ENCODE results near the gene CATSPERB.
"Not testable (repeated sequence)": the region's sequence is repeated elsewhere in the genome, so short reads cannot be mapped to it uniquely, and the experiment has no call there.

Gene CATSPERB

DNA sequence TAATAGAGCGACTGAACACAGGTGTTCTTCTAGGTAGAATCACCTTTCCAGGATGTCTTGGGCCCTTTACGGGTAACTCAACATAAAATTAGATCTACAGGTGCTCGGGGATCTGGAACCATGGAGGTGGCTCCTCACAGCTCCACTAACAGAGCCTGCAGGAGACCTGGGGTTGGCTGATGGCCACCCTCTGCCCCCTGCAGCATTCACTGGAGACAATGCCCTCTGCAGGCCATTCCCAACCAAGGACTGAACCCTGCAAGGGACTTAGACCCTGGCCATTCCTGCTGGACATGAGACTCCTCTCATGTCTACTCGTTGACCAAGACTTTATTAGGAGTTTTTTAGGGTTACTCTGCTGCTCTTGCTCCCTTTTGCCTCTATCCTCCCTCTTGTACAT, 163.3 kb downstream of the CATSPERB start:
- Mint-ChIP-seq H3K9me3 (no peaks in the 10 kb centered on the region), H3K27me3 (ENCODE audit: low read depth) (peaks cover 15% of the 10 kb centered on the region), H3K27ac (no peak overlapping the region), H3K4me1 (ENCODE audit: low read depth) (peaks cover 2% of the 10 kb centered on the region), H3K36me3 (ENCODE audit: low read depth) (no peaks in the 10 kb centered on the region), H3K4me3 (no peak overlapping the region)

DNA sequence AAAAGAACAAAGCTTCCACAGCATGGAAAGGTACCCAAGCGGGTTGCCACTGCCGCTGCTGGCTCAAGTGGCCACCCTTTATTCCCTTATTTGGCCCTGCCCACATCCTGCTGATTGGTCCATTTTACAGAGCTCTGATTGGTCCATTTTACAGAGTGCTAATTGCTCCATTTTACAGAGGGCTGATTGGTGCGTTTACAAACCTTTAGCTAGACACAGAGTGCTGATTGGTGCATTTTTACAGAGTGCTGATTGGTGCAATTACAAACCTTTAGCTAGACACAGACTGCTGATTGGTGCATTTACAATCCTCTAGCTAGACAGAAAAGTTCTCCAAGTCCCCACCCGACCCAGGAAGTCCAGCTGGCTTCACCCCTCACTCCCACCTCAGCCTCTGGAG, 164.1 kb downstream of the CATSPERB start:
- not testable (repeated sequence) for H3K9me3 Mint-ChIP-seq; H3K27ac Mint-ChIP-seq; H3K4me1 Mint-ChIP-seq (ENCODE audit: low read depth); H3K36me3 Mint-ChIP-seq (ENCODE audit: low read depth); H3K4me3 Mint-ChIP-seq; H3K27me3 Mint-ChIP-seq (ENCODE audit: low read depth)

DNA sequence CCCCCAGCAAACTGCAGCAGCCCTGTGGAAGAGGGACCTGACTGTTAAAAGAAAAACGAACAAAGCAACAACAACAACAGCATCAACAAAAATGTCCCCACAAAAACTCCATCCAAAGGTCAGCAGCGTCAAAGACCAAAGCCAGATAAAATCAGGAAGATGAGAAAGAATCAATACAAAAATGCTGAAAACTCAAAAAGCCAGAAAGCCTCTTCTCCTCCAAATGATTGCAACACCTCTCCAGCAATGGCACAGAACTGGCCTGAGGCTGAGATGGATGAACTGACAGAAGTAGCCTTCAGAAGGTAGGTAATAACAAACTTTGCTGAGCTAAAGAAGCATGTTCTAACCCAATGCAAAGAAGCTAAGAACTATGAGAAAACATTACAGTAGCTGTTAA, 176.4 kb downstream of the CATSPERB start:
- Mint-ChIP-seq H3K4me3 (no peak overlapping the region), H3K36me3 (ENCODE audit: low read depth) (no peaks in the 10 kb centered on the region), H3K9me3 (peaks cover 12% of the 10 kb centered on the region), H3K4me1 (ENCODE audit: low read depth) (no peaks in the 10 kb centered on the region), H3K27me3 (ENCODE audit: low read depth) (peaks cover 17% of the 10 kb centered on the region), H3K27ac (no peak overlapping the region)

DNA sequence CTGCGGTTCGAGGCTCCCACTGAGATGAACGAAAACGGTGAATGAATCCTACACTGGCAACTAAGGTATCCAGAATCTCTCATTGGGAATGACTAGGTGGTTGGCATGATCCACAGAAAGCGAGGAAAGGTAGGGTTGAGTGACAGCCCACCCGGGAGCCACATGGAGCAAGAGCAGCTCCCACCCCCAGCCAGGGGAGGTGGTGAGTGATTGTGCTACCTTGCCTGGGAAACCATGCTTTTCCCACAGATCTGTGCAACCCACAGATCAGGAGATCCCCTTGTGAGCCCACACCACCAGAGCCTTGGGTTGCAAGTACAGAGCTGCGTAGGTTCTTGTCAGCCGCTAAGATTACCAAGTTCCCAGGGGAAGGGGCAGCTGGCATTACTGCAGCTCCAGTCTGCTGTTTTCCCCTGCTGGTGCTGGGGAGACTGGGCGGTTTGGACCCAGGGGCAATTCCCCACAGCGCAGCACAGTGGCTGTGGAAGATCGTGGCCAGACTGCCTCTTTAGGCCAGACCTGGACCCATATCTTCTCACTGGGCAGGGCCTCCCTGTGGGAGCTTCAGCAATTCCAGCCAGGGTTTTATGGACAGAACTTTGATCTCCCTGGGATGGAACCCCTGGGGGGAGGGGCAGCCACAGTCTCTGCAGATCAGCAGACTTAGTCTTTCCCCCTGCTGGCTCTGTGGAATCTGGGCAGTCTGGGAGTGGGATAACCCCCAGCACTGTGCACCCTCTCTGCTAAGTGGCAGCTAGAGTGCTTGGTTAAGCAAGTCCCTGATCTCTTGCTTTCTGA, 177.2 kb downstream of the CATSPERB start:
- Mint-ChIP-seq H3K4me3 (no peak overlapping the region), H3K9me3 (peaks cover 12% of the 10 kb centered on the region), H3K4me1 (ENCODE audit: low read depth) (no peaks in the 10 kb centered on the region), H3K27me3 (ENCODE audit: low read depth) (peaks cover 15% of the 10 kb centered on the region), H3K27ac (no peak overlapping the region), H3K36me3 (ENCODE audit: low read depth) (no peaks in the 10 kb centered on the region)

DNA sequence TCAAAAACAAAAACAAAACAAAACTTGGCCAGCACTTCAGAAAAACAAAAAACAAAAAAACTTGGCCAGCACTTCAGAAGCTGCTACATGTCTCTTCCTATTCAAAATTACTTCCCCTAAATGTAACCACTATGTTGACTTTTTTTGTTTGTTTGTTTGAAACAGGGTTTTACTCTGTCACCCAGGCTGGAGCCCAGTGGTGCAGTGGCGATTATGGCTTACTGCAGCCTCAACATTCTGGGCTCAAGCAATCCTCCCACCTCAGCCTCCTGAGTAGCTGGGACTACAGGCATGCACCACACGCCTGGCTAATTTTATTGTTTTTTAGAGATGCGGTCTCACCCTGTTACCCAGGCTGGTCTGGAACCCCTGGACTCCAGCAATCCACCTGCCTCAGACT, 183.8 kb downstream of the CATSPERB start:
- peaks cover 15% of the 10 kb centered on the region for H3K27me3 Mint-ChIP-seq (ENCODE audit: low read depth)
- H3K4me1 Mint-ChIP-seq (ENCODE audit: low read depth) = no peaks in the 10 kb centered on the region
- H3K9me3 Mint-ChIP-seq = no peaks in the 10 kb centered on the region
- no peak overlapping the region for H3K4me3 Mint-ChIP-seq
- H3K36me3 Mint-ChIP-seq (ENCODE audit: low read depth) = no peaks in the 10 kb centered on the region
- H3K27ac Mint-ChIP-seq = no peak overlapping the region

DNA sequence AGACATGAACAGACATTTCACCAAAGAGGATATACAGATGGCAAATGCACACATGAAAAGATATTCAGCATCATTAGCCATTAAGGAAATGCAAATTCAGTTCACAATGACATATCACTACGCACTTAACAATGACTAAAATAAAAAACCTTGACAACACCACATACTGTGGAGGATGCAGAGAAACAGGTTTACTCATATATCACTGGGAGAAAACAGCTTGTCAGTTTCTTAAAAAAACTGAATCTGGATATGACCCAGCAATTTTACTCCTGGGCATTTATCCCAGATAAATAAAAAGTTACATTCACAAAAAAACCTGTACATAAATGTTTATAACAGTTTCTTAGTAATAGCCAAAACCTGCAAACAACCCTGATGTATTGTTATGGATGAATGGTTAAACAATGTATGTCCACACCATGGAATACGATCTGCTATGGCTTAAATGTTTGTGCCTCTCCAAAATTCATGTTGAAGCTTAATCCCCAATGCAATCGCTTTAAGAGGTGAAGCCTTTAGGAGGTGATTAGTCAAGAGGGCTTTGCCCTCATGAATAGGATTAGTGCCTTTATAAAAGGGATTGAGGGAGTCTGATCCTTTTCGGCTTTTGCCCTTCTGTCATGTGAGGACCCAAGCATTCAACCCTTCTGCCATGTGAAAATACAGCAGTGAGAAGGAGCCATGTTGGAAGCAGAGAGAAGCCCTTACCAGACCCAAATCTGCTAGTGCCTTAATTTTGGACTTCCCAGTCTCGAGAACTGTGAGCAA, 185.8 kb downstream of the CATSPERB start:
- no peak overlapping the region for H3K4me3 Mint-ChIP-seq
- no peak overlapping the region for H3K27ac Mint-ChIP-seq
- no peaks in the 10 kb centered on the region for H3K4me1 Mint-ChIP-seq (ENCODE audit: low read depth)
- peaks cover 18% of the 10 kb centered on the region for H3K27me3 Mint-ChIP-seq (ENCODE audit: low read depth)
- peaks cover 14% of the 10 kb centered on the region for H3K9me3 Mint-ChIP-seq
- H3K36me3 Mint-ChIP-seq (ENCODE audit: low read depth) = no peaks in the 10 kb centered on the region

DNA sequence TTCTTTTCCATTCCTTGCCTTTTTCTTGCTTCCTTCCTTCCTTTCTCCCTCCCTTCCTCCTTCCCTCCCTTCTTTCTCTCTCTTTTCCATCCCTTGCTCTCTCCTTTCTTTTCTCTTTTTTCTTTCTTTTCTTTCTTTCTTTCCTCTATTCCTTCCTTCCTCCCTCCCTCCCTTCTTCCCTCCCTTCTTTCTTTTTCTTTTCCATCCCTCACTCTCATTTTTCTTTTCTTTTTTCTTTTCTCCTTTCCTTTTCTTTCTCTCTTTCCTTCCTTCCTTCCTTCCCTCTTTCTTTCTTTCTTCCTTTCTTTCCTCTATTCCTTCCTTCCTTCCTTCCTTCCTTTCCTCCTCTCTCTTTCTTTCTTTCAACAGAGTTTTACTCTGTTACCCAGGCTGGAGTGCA, 186.7 kb downstream of the CATSPERB start:
- no peaks in the 10 kb centered on the region for H3K4me1 Mint-ChIP-seq (ENCODE audit: low read depth)
- no peak overlapping the region for H3K27ac Mint-ChIP-seq
- no peak overlapping the region for H3K4me3 Mint-ChIP-seq
- H3K27me3 Mint-ChIP-seq (ENCODE audit: low read depth) = peaks cover 21% of the 10 kb centered on the region
- H3K36me3 Mint-ChIP-seq (ENCODE audit: low read depth) = no peaks in the 10 kb centered on the region
- peaks cover 22% of the 10 kb centered on the region for H3K9me3 Mint-ChIP-seq

DNA sequence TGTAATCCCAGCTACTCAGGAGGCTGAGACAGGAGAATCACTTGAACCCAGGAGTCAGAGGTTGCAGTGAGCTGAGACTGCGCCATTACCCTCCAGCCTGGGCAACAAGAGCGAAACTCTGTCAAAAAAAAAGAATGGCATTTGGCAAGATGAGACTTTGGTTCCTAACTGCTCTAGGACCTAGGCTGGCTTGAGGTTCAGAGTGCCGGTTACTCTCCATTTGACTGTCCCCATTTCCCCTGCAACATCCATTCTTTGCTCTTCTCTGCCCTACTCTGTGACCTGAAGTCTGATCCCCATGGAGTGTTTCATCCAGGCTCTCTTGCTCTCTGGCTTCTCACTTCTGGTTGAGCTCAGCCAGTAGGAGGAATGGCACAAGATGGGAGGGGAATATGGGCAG, 195.6 kb downstream of the CATSPERB start:
- Mint-ChIP-seq H3K4me1 (ENCODE audit: low read depth) (no peaks in the 10 kb centered on the region), H3K36me3 (ENCODE audit: low read depth) (peaks cover 2% of the 10 kb centered on the region), H3K4me3 (no peak overlapping the region), H3K27ac (no peak overlapping the region), H3K9me3 (peaks cover 20% of the 10 kb centered on the region), H3K27me3 (ENCODE audit: low read depth) (peaks cover 10% of the 10 kb centered on the region)

DNA sequence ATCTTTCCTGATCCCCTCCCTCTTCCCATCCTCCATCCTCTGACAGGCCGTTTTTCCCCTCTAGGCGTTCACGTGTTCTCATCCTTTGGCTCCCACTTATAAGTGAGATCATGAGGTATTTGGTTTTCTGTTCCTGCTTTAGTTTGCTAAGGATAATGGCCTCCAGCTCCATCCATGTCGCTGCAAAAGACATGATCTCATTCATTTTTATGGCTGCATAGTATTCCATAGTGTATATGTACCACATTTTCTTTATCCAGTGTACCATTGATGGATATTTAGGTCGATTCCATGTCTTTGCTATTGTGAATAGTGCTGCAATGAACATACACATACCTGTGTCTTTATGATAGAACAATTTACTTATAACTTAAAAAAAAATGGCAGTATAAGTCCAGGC, 197.8 kb downstream of the CATSPERB start:
- H3K4me1 Mint-ChIP-seq (ENCODE audit: low read depth); H3K36me3 Mint-ChIP-seq (ENCODE audit: low read depth); H3K4me3 Mint-ChIP-seq; H3K9me3 Mint-ChIP-seq; H3K27ac Mint-ChIP-seq; H3K27me3 Mint-ChIP-seq (ENCODE audit: low read depth): not testable (repeated sequence)

DNA sequence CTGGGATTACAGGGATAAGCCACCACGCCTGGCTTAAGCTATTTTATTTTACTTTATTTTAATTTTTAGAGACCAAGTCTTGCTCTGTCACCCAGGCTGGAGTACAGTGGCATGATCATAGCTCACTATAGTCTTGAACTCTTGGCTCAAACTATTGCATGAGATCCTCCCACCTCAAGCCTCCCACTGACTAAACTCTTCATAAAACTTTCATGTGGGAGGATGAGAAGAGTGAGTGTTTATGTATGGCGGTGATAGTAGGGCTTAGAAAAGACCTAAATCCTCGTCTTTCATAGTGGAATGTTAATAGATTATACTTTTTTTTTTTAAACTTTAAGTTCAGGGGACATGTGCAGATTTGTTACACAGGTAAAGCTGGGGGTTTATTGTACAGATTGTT, 198.3 kb downstream of the CATSPERB start:
- peaks cover 3% of the 10 kb centered on the region for H3K27me3 Mint-ChIP-seq (ENCODE audit: low read depth)
- no peaks in the 10 kb centered on the region for H3K4me1 Mint-ChIP-seq (ENCODE audit: low read depth)
- no peaks in the 10 kb centered on the region for H3K36me3 Mint-ChIP-seq (ENCODE audit: low read depth)
- peaks cover 3% of the 10 kb centered on the region for H3K9me3 Mint-ChIP-seq
- no peak overlapping the region for H3K4me3 Mint-ChIP-seq
- no peak overlapping the region for H3K27ac Mint-ChIP-seq

Measured in T-helper 1 cell treated with Interleukin-12 subunit alpha and Interleukin-12 subunit beta and Interleukin-4 antibody, amounts not matched to agents 30 μg/mL and 1 μg/mL, for 36 hours (primary cell).